ENCODE measurements around the gene ASS1. TPM values are rescaled to one million over a fixed set of nuclear protein-coding genes. Genes with fewer than 3 reads are reported as not detected.
"Not testable (repeated sequence)": the region's sequence is repeated elsewhere in the genome, so short reads cannot be mapped to it uniquely, and the experiment has no call there.

Gene ASS1
- polyA plus RNA-seq (2013, experiment 1 of 2): 36.3 TPM
- 19.8 TPM for polyA plus RNA-seq (2013, experiment 2 of 2)

DNA sequence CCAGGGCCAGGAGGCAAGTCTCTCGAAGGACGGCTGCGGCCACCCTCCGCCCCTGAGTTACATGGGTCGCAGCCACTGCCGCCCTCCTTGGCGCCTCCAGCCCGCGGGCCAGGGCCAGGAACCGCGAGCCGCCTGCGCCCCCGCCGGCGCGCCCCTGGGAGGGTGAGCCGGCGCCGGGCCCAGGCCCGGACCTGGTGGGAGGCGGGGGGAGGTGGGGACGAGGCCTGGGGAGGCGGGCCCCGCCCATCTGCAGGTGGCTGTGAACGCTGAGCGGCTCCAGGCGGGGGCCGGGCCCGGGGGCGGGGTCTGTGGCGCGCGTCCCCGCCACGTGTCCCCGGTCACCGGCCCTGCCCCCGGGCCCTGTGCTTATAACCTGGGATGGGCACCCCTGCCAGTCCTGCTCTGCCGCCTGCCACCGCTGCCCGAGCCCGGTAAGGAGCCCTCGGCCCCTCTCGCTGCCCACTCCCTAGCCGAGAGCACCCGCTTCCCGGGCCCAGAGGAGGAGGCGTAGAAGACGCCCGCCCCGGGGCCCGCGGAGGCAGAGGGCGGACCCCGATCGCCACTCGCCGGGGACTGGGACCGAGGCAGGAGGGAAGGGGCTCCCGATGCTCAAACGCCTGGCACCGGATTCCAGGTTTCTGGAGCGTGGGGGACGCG lies at the start of gene ASS1:
TSS of gene ASS1 (plus strand) at position 397 of the 657 bp plus-strand sequence. CDS start 7,268 bp downstream, outside the sequence.
- H3K4me1 ChIP-seq (ENCODE audit: control insufficient read depth, insufficient read depth, low read length, poor library complexity, severe bottlenecking): peaks cover 20% of the 10 kb centered on the region
- WGBS, 2 experiments (ENCODE audit: insufficient coverage in 2 of 2): 0 to 1% methylated on average over 47 to 53 of the region's 66 CpGs
- no peak within 1 kb of the TSS for H3K27ac ChIP-seq (ENCODE audit: low read depth, low read length, severe bottlenecking)
- H3K36me3 ChIP-seq (ENCODE audit: control insufficient read depth, insufficient read depth, low read length): no peaks in the 10 kb centered on the region
- no peaks in the 10 kb centered on the region for H3K9me3 ChIP-seq (ENCODE audit: control insufficient read depth, low read length)
- H3K4me3 ChIP-seq (ENCODE audit: extremely low read depth, insufficient read depth, low read length, poor library complexity, severe bottlenecking): peak within 1 kb of the TSS; percentile 50

DNA sequence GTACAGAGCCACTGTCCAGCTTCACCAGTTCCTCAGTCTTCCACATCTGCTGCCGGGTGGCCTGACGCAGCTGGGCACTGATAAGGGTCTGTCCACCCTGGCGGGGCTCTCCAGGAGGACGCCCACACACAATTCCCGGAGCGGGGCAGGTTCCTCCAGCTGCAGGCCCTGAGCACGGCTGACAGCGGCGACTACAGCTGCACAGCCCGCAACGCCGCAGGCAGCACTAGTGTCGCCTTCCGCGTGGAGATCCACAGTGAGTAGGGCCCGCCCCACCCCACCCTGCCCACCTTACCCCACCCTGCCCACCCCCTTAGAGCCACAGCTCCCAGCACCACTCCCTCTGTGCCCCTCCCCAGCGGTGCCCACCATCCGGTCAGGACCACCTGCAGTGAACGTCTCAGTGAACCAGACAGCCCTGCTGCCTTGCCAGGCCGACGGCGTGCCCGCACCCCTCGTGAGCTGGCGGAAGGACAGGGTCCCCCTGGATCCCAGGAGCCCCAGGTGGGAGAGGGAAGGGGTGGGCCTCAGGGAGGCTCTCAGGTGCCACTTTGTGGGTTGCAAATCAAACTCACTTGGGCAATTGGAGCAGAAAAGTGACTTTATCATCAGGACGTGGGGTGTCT lies 48.8 kb upstream of the ASS1 start:
- no peaks in the 10 kb centered on the region for H3K36me3 ChIP-seq (ENCODE audit: control insufficient read depth, insufficient read depth, low read length)
- 94 to 95% methylated on average over 10 to 22 of the region's 26 CpGs for WGBS, 2 experiments (ENCODE audit: insufficient coverage in 2 of 2)

GRCh38 chr9:130396581-130396980 lies 48.2 kb upstream of the ASS1 start:
- H3K36me3 ChIP-seq (ENCODE audit: control insufficient read depth, insufficient read depth, low read length): no peaks in the 10 kb centered on the region
- peaks cover 3% of the 10 kb centered on the region for H3K4me1 ChIP-seq (ENCODE audit: control insufficient read depth, insufficient read depth, low read length, poor library complexity, severe bottlenecking)
- no peaks in the 10 kb centered on the region for H3K9me3 ChIP-seq (ENCODE audit: control insufficient read depth, low read length)
- no peak overlapping the region for H3K4me3 ChIP-seq (ENCODE audit: extremely low read depth, insufficient read depth, low read length, poor library complexity, severe bottlenecking)
- 89 to 100% methylated on average over 4 of the region's 4 CpGs for WGBS, 2 experiments (ENCODE audit: insufficient coverage in 2 of 2)
- no peak overlapping the region for H3K27ac ChIP-seq (ENCODE audit: low read depth, low read length, severe bottlenecking)

More for the DNA sequence above, 48.8 kb upstream of the ASS1 start:
- H3K4me3 ChIP-seq (ENCODE audit: extremely low read depth, insufficient read depth, low read length, poor library complexity, severe bottlenecking): no peak overlapping the region
- no peak overlapping the region for H3K27ac ChIP-seq (ENCODE audit: low read depth, low read length, severe bottlenecking)
- no peaks in the 10 kb centered on the region for H3K9me3 ChIP-seq (ENCODE audit: control insufficient read depth, low read length)
- H3K4me1 ChIP-seq (ENCODE audit: control insufficient read depth, insufficient read depth, low read length, poor library complexity, severe bottlenecking): peaks cover 3% of the 10 kb centered on the region

GRCh38 chr9:130398487-130399240 lies 46.1 kb upstream of the ASS1 start:
- Histone ChIP-seq H3K36me3 (ENCODE audit: control insufficient read depth, insufficient read depth, low read length) (no peaks in the 10 kb centered on the region), H3K4me1 (ENCODE audit: control insufficient read depth, insufficient read depth, low read length, poor library complexity, severe bottlenecking) (no peaks in the 10 kb centered on the region), H3K4me3 (ENCODE audit: extremely low read depth, insufficient read depth, low read length, poor library complexity, severe bottlenecking) (no peak overlapping the region), H3K9me3 (ENCODE audit: control insufficient read depth, low read length) (no peaks in the 10 kb centered on the region), H3K27ac (ENCODE audit: low read depth, low read length, severe bottlenecking) (no peak overlapping the region)
- WGBS, 2 experiments (ENCODE audit: insufficient coverage in 2 of 2): 91 to 93% methylated on average over 15 to 16 of the region's 17 CpGs

GRCh38 chr9:130399768-130400167 lies 45.0 kb upstream of the ASS1 start:
- Histone ChIP-seq H3K36me3 (ENCODE audit: control insufficient read depth, insufficient read depth, low read length) (no peaks in the 10 kb centered on the region), H3K9me3 (ENCODE audit: control insufficient read depth, low read length) (no peaks in the 10 kb centered on the region), H3K4me3 (ENCODE audit: extremely low read depth, insufficient read depth, low read length, poor library complexity, severe bottlenecking) (no peak overlapping the region), H3K4me1 (ENCODE audit: control insufficient read depth, insufficient read depth, low read length, poor library complexity, severe bottlenecking) (no peaks in the 10 kb centered on the region), H3K27ac (ENCODE audit: low read depth, low read length, severe bottlenecking) (no peak overlapping the region)
- WGBS, 2 experiments (ENCODE audit: insufficient coverage in 2 of 2): 90 to 91% methylated on average over 6 to 8 of the region's 8 CpGs

GRCh38 chr9:130400870-130401269 lies 43.9 kb upstream of the ASS1 start:
- no peak overlapping the region for H3K4me3 ChIP-seq (ENCODE audit: extremely low read depth, insufficient read depth, low read length, poor library complexity, severe bottlenecking)
- WGBS, 2 experiments (ENCODE audit: insufficient coverage in 2 of 2): 92% methylated on average over 6 to 8 of the region's 8 CpGs
- no peaks in the 10 kb centered on the region for H3K4me1 ChIP-seq (ENCODE audit: control insufficient read depth, insufficient read depth, low read length, poor library complexity, severe bottlenecking)
- no peak overlapping the region for H3K27ac ChIP-seq (ENCODE audit: low read depth, low read length, severe bottlenecking)
- H3K9me3 ChIP-seq (ENCODE audit: control insufficient read depth, low read length): no peaks in the 10 kb centered on the region
- no peaks in the 10 kb centered on the region for H3K36me3 ChIP-seq (ENCODE audit: control insufficient read depth, insufficient read depth, low read length)

- not testable (repeated sequence) for H3K4me3 ChIP-seq (ENCODE audit: extremely low read depth, insufficient read depth, low read length, poor library complexity, severe bottlenecking); H3K27ac ChIP-seq (ENCODE audit: low read depth, low read length, severe bottlenecking); H3K36me3 ChIP-seq (ENCODE audit: control insufficient read depth, insufficient read depth, low read length); H3K4me1 ChIP-seq (ENCODE audit: control insufficient read depth, insufficient read depth, low read length, poor library complexity, severe bottlenecking); H3K9me3 ChIP-seq (ENCODE audit: control insufficient read depth, low read length)
- 80 to 94% methylated on average over 1 to 2 of the region's 3 CpGs for WGBS, 2 experiments (ENCODE audit: insufficient coverage in 2 of 2)
These were observed 43.0 kb upstream of the ASS1 start for GRCh38 chr9:130401742-130402141.

- no peaks in the 10 kb centered on the region for H3K4me1 ChIP-seq (ENCODE audit: control insufficient read depth, insufficient read depth, low read length, poor library complexity, severe bottlenecking)
- H3K27ac ChIP-seq (ENCODE audit: low read depth, low read length, severe bottlenecking): no peak overlapping the region
- no peaks in the 10 kb centered on the region for H3K9me3 ChIP-seq (ENCODE audit: control insufficient read depth, low read length)
- H3K4me3 ChIP-seq (ENCODE audit: extremely low read depth, insufficient read depth, low read length, poor library complexity, severe bottlenecking): no peak overlapping the region
- 77 to 86% methylated on average over 2 to 3 of the region's 3 CpGs for WGBS, 2 experiments (ENCODE audit: insufficient coverage in 2 of 2)
- no peaks in the 10 kb centered on the region for H3K36me3 ChIP-seq (ENCODE audit: control insufficient read depth, insufficient read depth, low read length)
These were observed 42.5 kb upstream of the ASS1 start for GRCh38 chr9:130402243-130402642.

DNA sequence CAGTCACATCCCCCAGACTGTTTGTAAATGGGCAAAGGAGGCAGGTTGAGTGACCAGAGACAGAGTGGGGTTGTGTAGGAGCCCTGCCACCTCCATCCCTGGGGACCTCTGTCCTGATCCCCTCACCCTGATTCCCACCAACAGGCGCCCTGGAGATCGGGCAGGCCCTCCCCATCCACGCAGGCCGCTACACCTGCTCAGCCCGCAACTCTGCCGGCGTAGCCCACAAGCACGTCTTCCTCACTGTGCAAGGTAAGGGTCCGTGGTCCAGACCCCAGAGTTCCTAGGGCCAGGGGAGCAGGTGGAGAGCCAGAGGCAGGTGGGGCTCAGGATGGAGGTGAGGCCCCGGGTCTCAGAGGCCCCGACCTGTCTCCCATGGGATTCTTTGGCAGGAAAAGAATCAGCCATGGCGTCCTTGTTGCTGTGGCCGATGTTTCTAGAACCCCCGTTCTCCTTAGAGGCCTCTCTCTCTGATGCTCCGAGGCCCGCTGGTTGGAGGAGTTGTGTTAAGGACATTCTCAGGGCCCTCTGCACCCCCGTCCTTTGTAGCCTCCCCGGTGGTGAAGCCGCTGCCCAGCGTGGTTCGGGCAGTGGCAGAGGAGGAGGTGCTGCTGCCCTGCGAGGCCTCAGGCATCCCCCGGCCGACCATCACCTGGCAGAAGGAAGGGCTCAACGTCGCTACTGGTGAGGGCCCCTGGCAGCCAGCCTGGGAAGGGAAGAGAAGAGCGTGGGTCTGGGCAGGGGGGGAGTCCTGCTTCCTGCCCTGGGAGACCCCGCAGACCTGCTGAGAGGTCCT lies 41.9 kb upstream of the ASS1 start:
- Histone ChIP-seq H3K36me3 (ENCODE audit: control insufficient read depth, insufficient read depth, low read length) (no peaks in the 10 kb centered on the region), H3K27ac (ENCODE audit: low read depth, low read length, severe bottlenecking) (no peak overlapping the region), H3K4me1 (ENCODE audit: control insufficient read depth, insufficient read depth, low read length, poor library complexity, severe bottlenecking) (no peaks in the 10 kb centered on the region), H3K4me3 (ENCODE audit: extremely low read depth, insufficient read depth, low read length, poor library complexity, severe bottlenecking) (no peak overlapping the region), H3K9me3 (ENCODE audit: control insufficient read depth, low read length) (no peaks in the 10 kb centered on the region)
- WGBS, 2 experiments (ENCODE audit: insufficient coverage in 2 of 2): 89 to 91% methylated on average over 23 to 25 of the region's 28 CpGs

DNA sequence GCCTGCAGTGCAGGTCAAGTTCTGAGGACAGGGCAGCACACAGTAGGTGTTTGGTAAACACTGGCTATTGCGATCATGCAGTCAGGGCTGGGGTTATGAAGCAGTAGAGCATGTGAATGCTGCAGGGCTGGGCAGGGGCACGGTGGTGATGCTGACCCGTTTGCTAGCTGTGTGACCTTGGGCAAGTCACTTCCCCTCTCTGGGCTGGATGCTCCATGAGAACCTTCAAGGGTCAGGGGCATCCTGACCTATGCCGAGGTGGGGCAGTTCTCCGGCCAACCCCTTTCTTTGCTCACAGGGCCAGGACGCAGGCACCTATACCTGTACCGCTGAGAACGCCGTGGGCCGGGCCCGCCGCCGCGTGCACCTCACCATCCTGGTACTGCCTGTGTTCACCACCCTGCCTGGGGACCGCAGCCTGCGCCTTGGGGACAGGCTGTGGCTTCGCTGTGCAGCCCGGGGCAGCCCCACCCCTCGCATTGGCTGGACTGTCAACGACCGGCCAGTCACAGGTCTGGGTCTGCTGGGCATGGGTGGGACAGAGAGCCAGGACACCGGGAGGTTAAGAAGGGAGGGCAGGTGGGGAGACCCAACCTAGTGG lies 39.0 kb upstream of the ASS1 start:
- H3K4me1 ChIP-seq (ENCODE audit: control insufficient read depth, insufficient read depth, low read length, poor library complexity, severe bottlenecking): no peaks in the 10 kb centered on the region
- H3K4me3 ChIP-seq (ENCODE audit: extremely low read depth, insufficient read depth, low read length, poor library complexity, severe bottlenecking): no peak overlapping the region
- WGBS, 2 experiments (ENCODE audit: insufficient coverage in 2 of 2): 95 to 98% methylated on average over 19 to 21 of the region's 22 CpGs

More for the DNA sequence above, 39.0 kb upstream of the ASS1 start:
- Histone ChIP-seq H3K27ac (ENCODE audit: low read depth, low read length, severe bottlenecking) (no peak overlapping the region), H3K36me3 (ENCODE audit: control insufficient read depth, insufficient read depth, low read length) (no peaks in the 10 kb centered on the region), H3K9me3 (ENCODE audit: control insufficient read depth, low read length) (no peaks in the 10 kb centered on the region)
